Fibroblast of the aortic adventitia (primary cell): ENCODE data around the gene RMND5A. TPM values are rescaled to one million over a fixed set of nuclear protein-coding genes. Genes with fewer than 3 reads are reported as not detected.

Experiments used
- DNase-seq: peaks from one replicate; pipeline ENCODE4 v3.0.0-alpha.2; 2010; ENCODE audit warnings: low read depth
- H3K4me3 ChIP-seq: 2 replicates; pipeline ENCODE4 v1.5.1; 2011; ENCODE audit warnings: low read depth, mild to moderate bottlenecking, control low read depth, low read length, moderate library complexity
- CTCF ChIP-seq: IDR thresholded peaks from 2 replicates; pipeline ENCODE4 v1.5.1; 2011; ENCODE audit warnings: mild to moderate bottlenecking, low read length, control low read depth, inconsistent platforms; ENCODE audit not compliant: insufficient read depth
- total RNA-seq: library from RNA; depleted of rRNA; stranded (reverse); fragments of >200 nt; gene quantifications from 2 replicates; pipeline ENCODE4 v1.2.3, GENCODE V29; 2012; ENCODE audit warnings: low replicate concordance

Gene RMND5A
- total RNA-seq, 1 donor = 20.2 TPM

GRCh38 chr2:86825693-86826381, 105.7 kb downstream of the RMND5A start:
- no peak overlapping the region for H3K4me3 ChIP-seq
- TF ChIP-seq CTCF = no peak
- DNase-seq = no peak

- no peak overlapping the region for H3K4me3 ChIP-seq
- DNase-seq = no peak
- TF ChIP-seq CTCF = no peak
Measured at GRCh38 chr2:86826951-86827350, 106.9 kb downstream of the RMND5A start.

Other genes with a start within 250 kb of the RMND5A start
- 87.5 and 202 TPM in 2 replicates for gene CHMP3, start 156.8 kb upstream of the RMND5A start, total RNA-seq
- gene RNF103, start 96.4 kb upstream of the RMND5A start, total RNA-seq = 25.0 and 25.1 TPM in 2 replicates
- gene CD8A, start 70.6 kb downstream of the RMND5A start, total RNA-seq = not detected in 2 replicates
- not detected in 2 replicates for gene CD8B, start 141.6 kb downstream of the RMND5A start, total RNA-seq
- gene RGPD1, start 221.8 kb downstream of the RMND5A start, total RNA-seq = 0.54 TPM in 1 of 2 replicates, not detected in the other